HEK293 (cell line): ENCODE measurements around the gene RASGEF1B.
A peak's percentile ranks its signal among the peaks of the same experiment; 100 is the strongest.

ENCODE experiments used
- TCF7L2 ChIP-seq: IDR thresholded peaks from 2 replicates; pipeline ENCODE4 v1.6.1; 2011; ENCODE audit warnings: low read depth, mild to moderate bottlenecking, inconsistent platforms, low read length, moderate library complexity, borderline replicate concordance
- ZNF521 ChIP-seq: fragments of 450-650 bp; formaldehyde crosslinking; IDR thresholded peaks from 2 replicates; pipeline ENCODE4 v1.5.1; 2017; ENCODE audit warnings: missing biosample characterization, mild to moderate bottlenecking, missing genetic modification characterization
- TF ChIP-seq, protein P1 (sequence below): fragments of 450-650 bp; formaldehyde crosslinking; IDR thresholded peaks from 2 replicates; pipeline ENCODE4 v1.5.1; 2016; ENCODE audit warnings: missing biosample characterization, missing genetic modification characterization
- TF ChIP-seq, protein P2 (sequence below): fragments of 450-650 bp; formaldehyde crosslinking; conservative IDR thresholded peaks from 2 replicates; pipeline ENCODE4 v1.5.1; 2016; ENCODE audit warnings: low read depth, missing biosample characterization, missing genetic modification characterization
- TF ChIP-seq, protein P3 (sequence below): fragments of 450-650 bp; formaldehyde crosslinking; IDR thresholded peaks from 2 replicates; pipeline ENCODE4 v1.5.1; 2016; ENCODE audit warnings: missing biosample characterization, missing genetic modification characterization

DNA sequence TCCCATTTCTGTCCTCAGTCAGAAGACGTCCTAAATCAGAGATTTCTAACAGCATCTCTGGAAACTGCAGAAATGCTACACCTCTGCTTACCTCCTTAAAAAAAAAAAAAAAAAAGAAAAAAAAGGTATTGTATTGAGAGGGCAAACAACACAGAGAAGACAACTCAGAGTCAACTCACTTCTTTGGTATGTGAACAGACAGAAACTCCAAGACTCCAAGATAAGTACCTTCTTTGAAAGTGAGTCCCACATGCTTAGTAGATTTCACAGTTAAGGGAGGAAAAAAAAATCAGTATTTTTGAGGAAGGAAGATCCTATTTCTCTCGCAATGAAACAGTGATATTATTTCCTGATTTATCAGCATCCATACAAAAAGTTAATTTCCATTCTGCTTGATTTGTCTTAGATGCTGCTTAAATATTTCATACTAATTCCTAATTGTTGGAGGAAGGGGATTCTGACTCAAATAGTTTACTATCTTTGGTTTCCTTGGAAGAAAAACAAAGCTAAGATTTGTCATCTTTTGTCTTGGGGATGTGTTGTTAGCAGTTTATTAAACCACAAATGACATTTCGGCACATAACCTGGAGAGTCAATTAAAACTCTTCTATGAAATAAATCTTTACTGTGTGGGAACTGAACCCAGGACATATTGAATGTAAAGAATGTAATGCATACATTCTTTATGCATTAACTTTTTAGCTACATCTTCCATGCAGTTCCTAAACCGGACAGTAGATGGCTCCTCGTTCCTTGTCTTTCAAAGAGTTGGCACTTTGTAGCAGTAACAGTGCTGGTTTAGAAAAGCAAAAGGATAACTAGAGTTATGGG lies 4.7 kb downstream of the RASGEF1B start:
- TF ChIP-seq, protein P1, sequence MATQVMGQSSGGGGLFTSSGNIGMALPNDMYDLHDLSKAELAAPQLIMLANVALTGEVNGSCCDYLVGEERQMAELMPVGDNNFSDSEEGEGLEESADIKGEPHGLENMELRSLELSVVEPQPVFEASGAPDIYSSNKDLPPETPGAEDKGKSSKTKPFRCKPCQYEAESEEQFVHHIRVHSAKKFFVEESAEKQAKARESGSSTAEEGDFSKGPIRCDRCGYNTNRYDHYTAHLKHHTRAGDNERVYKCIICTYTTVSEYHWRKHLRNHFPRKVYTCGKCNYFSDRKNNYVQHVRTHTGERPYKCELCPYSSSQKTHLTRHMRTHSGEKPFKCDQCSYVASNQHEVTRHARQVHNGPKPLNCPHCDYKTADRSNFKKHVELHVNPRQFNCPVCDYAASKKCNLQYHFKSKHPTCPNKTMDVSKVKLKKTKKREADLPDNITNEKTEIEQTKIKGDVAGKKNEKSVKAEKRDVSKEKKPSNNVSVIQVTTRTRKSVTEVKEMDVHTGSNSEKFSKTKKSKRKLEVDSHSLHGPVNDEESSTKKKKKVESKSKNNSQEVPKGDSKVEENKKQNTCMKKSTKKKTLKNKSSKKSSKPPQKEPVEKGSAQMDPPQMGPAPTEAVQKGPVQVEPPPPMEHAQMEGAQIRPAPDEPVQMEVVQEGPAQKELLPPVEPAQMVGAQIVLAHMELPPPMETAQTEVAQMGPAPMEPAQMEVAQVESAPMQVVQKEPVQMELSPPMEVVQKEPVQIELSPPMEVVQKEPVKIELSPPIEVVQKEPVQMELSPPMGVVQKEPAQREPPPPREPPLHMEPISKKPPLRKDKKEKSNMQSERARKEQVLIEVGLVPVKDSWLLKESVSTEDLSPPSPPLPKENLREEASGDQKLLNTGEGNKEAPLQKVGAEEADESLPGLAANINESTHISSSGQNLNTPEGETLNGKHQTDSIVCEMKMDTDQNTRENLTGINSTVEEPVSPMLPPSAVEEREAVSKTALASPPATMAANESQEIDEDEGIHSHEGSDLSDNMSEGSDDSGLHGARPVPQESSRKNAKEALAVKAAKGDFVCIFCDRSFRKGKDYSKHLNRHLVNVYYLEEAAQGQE (tag by site-specific recombination): no peak
- TF ChIP-seq ZNF521 (tag by site-specific recombination) (no peak), TCF7L2 (no peak)
- TF ChIP-seq, protein P2, sequence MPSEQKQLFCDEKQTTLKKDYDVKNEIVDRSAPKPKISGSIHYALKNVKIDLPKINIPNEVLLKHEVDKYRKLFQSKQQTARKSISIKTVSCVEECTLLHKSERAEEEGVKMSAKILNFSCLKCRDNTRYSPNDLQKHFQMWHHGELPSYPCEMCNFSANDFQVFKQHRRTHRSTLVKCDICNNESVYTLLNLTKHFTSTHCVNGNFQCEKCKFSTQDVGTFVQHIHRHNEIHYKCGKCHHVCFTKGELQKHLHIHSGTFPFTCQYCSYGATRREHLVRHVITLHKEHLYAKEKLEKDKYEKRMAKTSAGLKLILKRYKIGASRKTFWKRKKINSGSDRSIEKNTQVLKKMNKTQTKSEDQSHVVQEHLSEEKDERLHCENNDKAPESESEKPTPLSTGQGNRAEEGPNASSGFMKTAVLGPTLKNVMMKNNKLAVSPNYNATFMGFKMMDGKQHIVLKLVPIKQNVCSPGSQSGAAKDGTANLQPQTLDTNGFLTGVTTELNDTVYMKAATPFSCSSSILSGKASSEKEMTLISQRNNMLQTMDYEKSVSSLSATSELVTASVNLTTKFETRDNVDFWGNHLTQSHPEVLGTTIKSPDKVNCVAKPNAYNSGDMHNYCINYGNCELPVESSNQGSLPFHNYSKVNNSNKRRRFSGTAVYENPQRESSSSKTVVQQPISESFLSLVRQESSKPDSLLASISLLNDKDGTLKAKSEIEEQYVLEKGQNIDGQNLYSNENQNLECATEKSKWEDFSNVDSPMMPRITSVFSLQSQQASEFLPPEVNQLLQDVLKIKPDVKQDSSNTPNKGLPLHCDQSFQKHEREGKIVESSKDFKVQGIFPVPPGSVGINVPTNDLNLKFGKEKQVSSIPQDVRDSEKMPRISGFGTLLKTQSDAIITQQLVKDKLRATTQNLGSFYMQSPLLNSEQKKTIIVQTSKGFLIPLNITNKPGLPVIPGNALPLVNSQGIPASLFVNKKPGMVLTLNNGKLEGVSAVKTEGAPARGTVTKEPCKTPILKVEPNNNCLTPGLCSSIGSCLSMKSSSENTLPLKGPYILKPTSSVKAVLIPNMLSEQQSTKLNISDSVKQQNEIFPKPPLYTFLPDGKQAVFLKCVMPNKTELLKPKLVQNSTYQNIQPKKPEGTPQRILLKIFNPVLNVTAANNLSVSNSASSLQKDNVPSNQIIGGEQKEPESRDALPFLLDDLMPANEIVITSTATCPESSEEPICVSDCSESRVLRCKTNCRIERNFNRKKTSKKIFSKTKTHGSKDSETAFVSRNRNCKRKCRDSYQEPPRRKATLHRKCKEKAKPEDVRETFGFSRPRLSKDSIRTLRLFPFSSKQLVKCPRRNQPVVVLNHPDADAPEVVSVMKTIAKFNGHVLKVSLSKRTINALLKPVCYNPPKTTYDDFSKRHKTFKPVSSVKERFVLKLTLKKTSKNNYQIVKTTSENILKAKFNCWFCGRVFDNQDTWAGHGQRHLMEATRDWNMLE: no peak
- TF ChIP-seq, protein P3, sequence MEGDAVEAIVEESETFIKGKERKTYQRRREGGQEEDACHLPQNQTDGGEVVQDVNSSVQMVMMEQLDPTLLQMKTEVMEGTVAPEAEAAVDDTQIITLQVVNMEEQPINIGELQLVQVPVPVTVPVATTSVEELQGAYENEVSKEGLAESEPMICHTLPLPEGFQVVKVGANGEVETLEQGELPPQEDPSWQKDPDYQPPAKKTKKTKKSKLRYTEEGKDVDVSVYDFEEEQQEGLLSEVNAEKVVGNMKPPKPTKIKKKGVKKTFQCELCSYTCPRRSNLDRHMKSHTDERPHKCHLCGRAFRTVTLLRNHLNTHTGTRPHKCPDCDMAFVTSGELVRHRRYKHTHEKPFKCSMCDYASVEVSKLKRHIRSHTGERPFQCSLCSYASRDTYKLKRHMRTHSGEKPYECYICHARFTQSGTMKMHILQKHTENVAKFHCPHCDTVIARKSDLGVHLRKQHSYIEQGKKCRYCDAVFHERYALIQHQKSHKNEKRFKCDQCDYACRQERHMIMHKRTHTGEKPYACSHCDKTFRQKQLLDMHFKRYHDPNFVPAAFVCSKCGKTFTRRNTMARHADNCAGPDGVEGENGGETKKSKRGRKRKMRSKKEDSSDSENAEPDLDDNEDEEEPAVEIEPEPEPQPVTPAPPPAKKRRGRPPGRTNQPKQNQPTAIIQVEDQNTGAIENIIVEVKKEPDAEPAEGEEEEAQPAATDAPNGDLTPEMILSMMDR (tag by site-specific recombination): peak; percentile 42; the same call in 1 of the 2 replicates
